Transverse colon (tissue), 4 donors: Measurements from ENCODE around the gene DST. TPM values are rescaled to one million over a fixed set of nuclear protein-coding genes. Genes with fewer than 3 reads are reported as not detected.
"Not testable (repeated sequence)": the region's sequence is repeated elsewhere in the genome, so short reads cannot be mapped to it uniquely, and the experiment has no call there.

Experiments
- DNase-seq: peaks from one replicate; pipeline ENCODE4 v3.0.0-alpha.2; 2019
- H3K27ac ChIP-seq, 4 donors: fragments of 200-600 bp; sonication (generic); 2 replicates each; pipeline ENCODE4 v1.5.1; 2016 to 2018; ENCODE audit warnings: inconsistent platforms in 4 of 4
- H3K27me3 ChIP-seq: fragments of 200-600 bp; sonication (generic); 2 replicates; pipeline ENCODE4 v1.5.1; 2017; ENCODE audit warnings: inconsistent platforms
- H3K36me3 ChIP-seq, 4 donors: fragments of 200-600 bp; sonication (generic); 2 replicates each; pipeline ENCODE4 v1.5.1; 2017 to 2019; ENCODE audit warnings: inconsistent platforms in 4 of 4
- H3K4me1 ChIP-seq, 4 donors: fragments of 200-600 bp; sonication (generic); 2 replicates each; pipeline ENCODE4 v1.5.1; 2017 to 2020; ENCODE audit warnings: inconsistent platforms in 4 of 4
- H3K4me3 ChIP-seq, 4 donors: fragments of 200-600 bp; sonication (generic); 1 replicate in 1 of 4; 2 replicates in 3 of 4; pipeline versions ENCODE4 v1.5.1 to v1.6.1; 2017 to 2019; ENCODE audit warnings: inconsistent platforms in 4 of 4
- H3K9me3 ChIP-seq, 2 donors: fragments of 200-600 bp; sonication (generic); 2 replicates each; pipeline ENCODE4 v1.5.1; 2017 to 2019; ENCODE audit warnings: inconsistent platforms in 2 of 2
- CTCF ChIP-seq, 5 experiments: fragments of 200-600 bp in 3 of 5; fragments of 450-650 bp in 2 of 5; sonication (generic) in 3 of 5; IDR thresholded peaks; 1 replicate in 2 of 5; 2 replicates in 3 of 5; pipeline ENCODE4 v1.5.1; 2016 to 2017; ENCODE audit warnings: antibody characterized with exemption in 5 of 5, inconsistent platforms in 3 of 5, mild to moderate bottlenecking in 2 of 5, moderate library complexity in 1 of 5
- EP300 ChIP-seq: sonication (generic); formaldehyde crosslinking; IDR thresholded peaks from one replicate; pipeline ENCODE4 v1.6.1; 2017; ENCODE audit warnings: antibody characterized with exemption, low read depth
- POLR2A ChIP-seq: fragments of 450-650 bp; IDR thresholded peaks from one replicate; pipeline ENCODE4 v1.6.1; 2016; ENCODE audit warnings: antibody characterized with exemption, mild to moderate bottlenecking, moderate library complexity
- POLR2AphosphoS5 ChIP-seq, 3 donors: sonication (generic); formaldehyde crosslinking; IDR thresholded peaks; one replicate each; pipeline ENCODE4 v1.6.1; 2016; ENCODE audit warnings: antibody characterized with exemption in 3 of 3
- WGBS, 2 donors: methylation state at CpG; one replicate each; pipeline ENCODE4 v1.1.5; 2018; ENCODE audit warnings: low coverage in 1 of 2; 5-methylcytosine and 5-hydroxymethylcytosine counted together
- in situ Hi-C, 4 donors: fragments of 200-750 bp; cut with MboI; loops; one replicate each; pipeline versions ENCODE4 v1.15.0 to v1.15.1; 2017; ENCODE audit warnings: low sequenced_read_pairs in 3 of 4, low pct_ligation_motif_present in 1 of 4, low pct_unique_long_range_greater_than_20kb in 1 of 4
- intact Hi-C: fragments of 100-400 bp; cut with DNase I; formaldehyde crosslinking; loops from one replicate; pipeline ENCODE4 v1.15.1; 2023; ENCODE audit warnings: low total_unique reads
- total RNA-seq, 4 donors: library from RNA; depleted of rRNA; stranded (reverse); fragments of >200 nt; gene quantifications; one replicate each; pipeline ENCODE4 v1.1.0, GENCODE V29; 2016

The DST gene
- total RNA-seq, 4 donors from 2014 or later, result 280 to 535 (median 428) TPM

DNA sequence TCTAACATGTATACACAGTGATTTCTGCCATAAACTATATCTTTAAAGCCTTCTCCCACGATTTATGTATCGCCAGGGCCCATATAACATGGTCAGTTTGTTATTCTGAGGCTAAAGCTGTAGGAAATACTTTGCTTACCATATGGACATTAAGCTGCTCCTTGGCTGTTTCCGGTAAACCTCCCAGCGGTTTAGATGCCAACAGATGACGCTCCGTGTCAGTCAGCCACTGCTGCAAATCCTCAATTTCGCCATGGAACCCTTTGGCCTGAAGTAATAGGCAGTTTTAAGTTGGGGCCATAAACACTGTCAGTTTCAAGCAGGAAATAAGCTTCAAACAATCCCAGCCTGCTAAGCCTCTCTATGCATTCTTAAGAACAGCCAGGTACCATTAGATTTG, 145.4 kb downstream of the DST start:
- TF ChIP-seq POLR2AphosphoS5 (IDR thresholded peaks at IDR 0.05) (peak; percentile 15 to 63 (median 40)), POLR2A (no peak), CTCF (IDR thresholded peaks at IDR 0.05) (no peak), EP300 (no peak)
- peaks cover 0 to 17% (median 4%) of the 10 kb centered on the region in 4 donors for H3K4me1 ChIP-seq
- H3K36me3 ChIP-seq, result peaks cover 0 to 58% (median 22%) of the 10 kb centered on the region in 4 donors
- in situ Hi-C loops, result no loop called here
- 62 to 87% methylated on average over 4 to 7 of the region's 7 CpGs for WGBS, 2 donors
- H3K9me3 ChIP-seq, result no peaks in the 10 kb centered on the region
- H3K27me3 ChIP-seq, result no peaks in the 10 kb centered on the region
- H3K27ac ChIP-seq, result peak overlapping the region in 3 of 4 donors; percentile 43 to 57 (median 57)
- no peak for DNase-seq
- no peak overlapping the region for H3K4me3 ChIP-seq
- intact Hi-C loops, result loop anchor here (10.0 kb wide), 1 partner anchor 48 kb away; no protein-coding TSS in a partner anchor

DNA sequence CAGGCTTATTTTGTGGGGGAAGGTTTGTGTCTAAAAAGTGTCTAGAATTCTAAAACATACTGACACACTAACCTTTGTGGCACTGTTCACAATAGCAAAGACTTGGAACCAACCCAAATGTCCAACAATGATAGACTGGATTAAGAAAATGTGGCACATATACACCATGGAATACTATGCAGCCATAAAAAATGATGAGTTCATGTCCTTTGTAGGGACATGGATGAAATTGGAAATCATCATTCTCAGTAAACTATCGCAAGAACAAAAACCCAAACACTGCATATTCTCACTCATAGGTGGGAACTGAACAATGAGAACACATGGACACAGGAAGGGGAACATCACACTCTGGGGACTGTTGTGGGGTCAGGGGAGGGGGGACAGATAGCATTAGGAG, 146.0 kb downstream of the DST start:
- DNase-seq, H3K27me3 ChIP-seq, in situ Hi-C loops, H3K9me3 ChIP-seq, H3K4me3 ChIP-seq: not testable (repeated sequence)
- Histone ChIP-seq H3K27ac (peak overlapping the region in 2 of 4 donors; percentile 57), H3K36me3 (peaks cover 0 to 64% (median 24%) of the 10 kb centered on the region in 4 donors), H3K4me1 (peaks cover 0 to 22% (median 3%) of the 10 kb centered on the region in 4 donors)
- intact Hi-C loops, result loop anchor here (10.0 kb wide), 1 partner anchor 48 kb away; no protein-coding TSS in a partner anchor
- 100% methylated on average over 1 of the region's 1 CpG; no CpG with 5 or more reads in 1 of the 2 donors for WGBS, 2 donors

DNA sequence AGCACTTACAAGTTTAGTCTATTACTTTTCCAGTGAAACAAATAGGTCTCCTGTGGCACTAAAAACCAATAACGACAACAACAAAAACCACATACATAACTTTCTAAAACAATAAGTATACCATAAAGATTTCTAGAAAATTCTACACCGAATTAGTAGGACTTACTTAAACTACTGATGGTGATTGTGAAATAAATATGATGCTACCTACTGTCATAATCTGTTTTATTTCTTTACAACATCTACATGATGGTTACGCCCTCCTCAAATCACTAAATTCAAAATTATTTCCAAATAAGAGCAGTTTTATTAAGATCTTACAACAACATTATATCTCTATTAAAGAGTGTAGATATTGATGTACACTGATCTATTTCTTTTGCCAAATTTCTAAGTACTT, 147.0 kb downstream of the DST start:
- 89 to 90% methylated on average over 3 of the region's 3 CpGs for WGBS, 2 donors
- TF ChIP-seq EP300, result no peak
- TF ChIP-seq POLR2A, result no peak
- no peak for TF ChIP-seq POLR2AphosphoS5 (IDR thresholded peaks at IDR 0.05)
- no peak for TF ChIP-seq CTCF (IDR thresholded peaks at IDR 0.05)
- peak overlapping the region; percentile 17 to 44 (median 30) for H3K27ac ChIP-seq
- H3K4me3 ChIP-seq, result no peak overlapping the region
- in situ Hi-C loops (no loop called here), intact Hi-C loops (loop anchor here (10.0 kb wide), 1 partner anchor 49 kb away; no protein-coding TSS in a partner anchor)
- DNase-seq, result no peak
- H3K36me3 ChIP-seq, result peaks cover 0 to 59% (median 23%) of the 10 kb centered on the region in 4 donors
- H3K27me3 ChIP-seq, result no peaks in the 10 kb centered on the region
- H3K9me3 ChIP-seq, result no peaks in the 10 kb centered on the region
- peaks cover 0 to 25% (median 3%) of the 10 kb centered on the region in 4 donors for H3K4me1 ChIP-seq

- TF ChIP-seq CTCF (IDR thresholded peaks at IDR 0.05) (no peak), POLR2AphosphoS5 (IDR thresholded peaks at IDR 0.05) (no peak), EP300 (no peak), POLR2A (no peak)
- Histone ChIP-seq H3K27me3 (no peaks in the 10 kb centered on the region), H3K36me3 (peaks cover 0 to 54% (median 18%) of the 10 kb centered on the region in 4 donors), H3K9me3 (no peaks in the 10 kb centered on the region), H3K27ac (peak overlapping the region; percentile 39 to 67 (median 64)), H3K4me1 (peaks cover 0 to 18% (median 3%) of the 10 kb centered on the region in 4 donors), H3K4me3 (no peak overlapping the region)
- intact Hi-C loops (loop anchor here (10.0 kb wide), 1 partner anchor 53 kb away; no protein-coding TSS in a partner anchor), in situ Hi-C loops (no loop called here)
- DNase-seq, result no peak
- 79 to 86% methylated on average over 4 of the region's 4 CpGs for WGBS, 2 donors
Measured at GRCh38 chr6:56491606-56492328, 150.9 kb downstream of the DST start.
